ENCODE results near the gene TGM2. TPM values are rescaled to one million over a fixed set of nuclear protein-coding genes. Genes with fewer than 3 reads are reported as not detected.

TGM2 gene
- total and polyA plus RNA-seq, 2 donors from 2014 or later = 44.6 to 611 TPM

- H3K27me3 ChIP-seq (ENCODE audit: control insufficient read depth, insufficient read depth, low read length) = no peaks in the 10 kb centered on the region
- FAIRE-seq = no peak
- DNase-seq = peak in 1 of 5 donors; percentile 22
- no peak overlapping the region for H3K27ac ChIP-seq (ENCODE audit: low read depth in 2 of 2, low read length in 2 of 2)
- H3K4me1 ChIP-seq (ENCODE audit: control insufficient read depth in 2 of 3, insufficient read depth in 2 of 3, low read depth in 1 of 3, low read length in 3 of 3) = no peaks in the 10 kb centered on the region
- no peak overlapping the region for H3K9ac ChIP-seq (ENCODE audit: low read length in 3 of 3)
- H3K4me3 ChIP-seq (ENCODE audit: low read length in 3 of 3) = no peak overlapping the region
- H3K9me3 ChIP-seq (ENCODE audit: control insufficient read depth in 2 of 3, insufficient read depth in 1 of 3, low read length in 3 of 3) = peaks cover 0 to 5% (median 0%) of the 10 kb centered on the region in 3 donors
- no peak for TF ChIP-seq CTCF (IDR thresholded peaks at IDR 0.05; ENCODE audit: borderline replicate concordance, extremely low read depth, insufficient read depth)
- intact Hi-C loops (cut with DNase I) = no loop called here
- no peaks in the 10 kb centered on the region for H3K36me3 ChIP-seq (ENCODE audit: control insufficient read depth in 2 of 3, insufficient read depth in 3 of 3, low read length in 3 of 3)
Measured at GRCh38 chr20:38181207-38181801, 16.2 kb upstream of the TGM2 start.

GRCh38 chr20:38180781-38181180 is 15.7 kb upstream of the TGM2 start:
- intact Hi-C loops (cut with DNase I) = no loop called here
- DNase-seq (peak in 1 of 5 donors; percentile 19), FAIRE-seq (no peak)
- H3K36me3 ChIP-seq (ENCODE audit: control insufficient read depth in 2 of 3, insufficient read depth in 3 of 3, low read length in 3 of 3) = no peaks in the 10 kb centered on the region
- H3K4me1 ChIP-seq (ENCODE audit: control insufficient read depth in 2 of 3, insufficient read depth in 2 of 3, low read depth in 1 of 3, low read length in 3 of 3) = no peaks in the 10 kb centered on the region
- no peak overlapping the region for H3K9ac ChIP-seq (ENCODE audit: low read length in 3 of 3)
- no peak overlapping the region for H3K27ac ChIP-seq (ENCODE audit: low read depth in 2 of 2, low read length in 2 of 2)
- H3K27me3 ChIP-seq (ENCODE audit: control insufficient read depth, insufficient read depth, low read length) = no peaks in the 10 kb centered on the region
- TF ChIP-seq CTCF (IDR thresholded peaks at IDR 0.05; ENCODE audit: borderline replicate concordance, extremely low read depth, insufficient read depth) = no peak
- peaks cover 0 to 5% (median 0%) of the 10 kb centered on the region in 3 donors for H3K9me3 ChIP-seq (ENCODE audit: control insufficient read depth in 2 of 3, insufficient read depth in 1 of 3, low read length in 3 of 3)
- no peak overlapping the region for H3K4me3 ChIP-seq (ENCODE audit: low read length in 3 of 3)

GRCh38 chr20:38179846-38180245 is 14.8 kb upstream of the TGM2 start:
- Histone ChIP-seq H3K9ac (ENCODE audit: low read length in 3 of 3) (no peak overlapping the region), H3K36me3 (ENCODE audit: control insufficient read depth in 2 of 3, insufficient read depth in 3 of 3, low read length in 3 of 3) (no peaks in the 10 kb centered on the region), H3K27me3 (ENCODE audit: control insufficient read depth, insufficient read depth, low read length) (no peaks in the 10 kb centered on the region), H3K4me3 (ENCODE audit: low read length in 3 of 3) (no peak overlapping the region), H3K4me1 (ENCODE audit: control insufficient read depth in 2 of 3, insufficient read depth in 2 of 3, low read depth in 1 of 3, low read length in 3 of 3) (no peaks in the 10 kb centered on the region), H3K9me3 (ENCODE audit: control insufficient read depth in 2 of 3, insufficient read depth in 1 of 3, low read length in 3 of 3) (peaks cover 0 to 5% (median 0%) of the 10 kb centered on the region in 3 donors), H3K27ac (ENCODE audit: low read depth in 2 of 2, low read length in 2 of 2) (no peak overlapping the region)
- no peak for TF ChIP-seq CTCF (IDR thresholded peaks at IDR 0.05; ENCODE audit: borderline replicate concordance, extremely low read depth, insufficient read depth)
- intact Hi-C loops (cut with DNase I) = no loop called here
- DNase-seq (no peak), FAIRE-seq (no peak)

- Histone ChIP-seq H3K27ac (ENCODE audit: low read depth in 2 of 2, low read length in 2 of 2) (no peak overlapping the region), H3K9ac (ENCODE audit: low read length in 3 of 3) (no peak overlapping the region), H3K27me3 (ENCODE audit: control insufficient read depth, insufficient read depth, low read length) (no peaks in the 10 kb centered on the region), H3K9me3 (ENCODE audit: control insufficient read depth in 2 of 3, insufficient read depth in 1 of 3, low read length in 3 of 3) (peaks cover 0 to 5% (median 0%) of the 10 kb centered on the region in 3 donors), H3K4me1 (ENCODE audit: control insufficient read depth in 2 of 3, insufficient read depth in 2 of 3, low read depth in 1 of 3, low read length in 3 of 3) (no peaks in the 10 kb centered on the region), H3K36me3 (ENCODE audit: control insufficient read depth in 2 of 3, insufficient read depth in 3 of 3, low read length in 3 of 3) (no peaks in the 10 kb centered on the region), H3K4me3 (ENCODE audit: low read length in 3 of 3) (no peak overlapping the region)
- no peak for TF ChIP-seq CTCF (IDR thresholded peaks at IDR 0.05; ENCODE audit: borderline replicate concordance, extremely low read depth, insufficient read depth)
- no peak for DNase-seq
- intact Hi-C loops (cut with DNase I) = no loop called here
- no peak for FAIRE-seq
Measured at GRCh38 chr20:38178581-38178980, 13.5 kb upstream of the TGM2 start.

Data from kidney (tissue), 14 donors.